HG02981 (cell line): ENCODE results near the gene CFAP45.

Experiments used
- ATAC-seq: cut with Tn5 transposase; IDR thresholded peaks from one replicate; pipeline ENCODE4 v1.9.1; 2021; ENCODE audit warnings: mild to moderate bottlenecking, moderate library complexity; ENCODE audit not compliant: unreplicated experiment

CFAP45 gene

DNA sequence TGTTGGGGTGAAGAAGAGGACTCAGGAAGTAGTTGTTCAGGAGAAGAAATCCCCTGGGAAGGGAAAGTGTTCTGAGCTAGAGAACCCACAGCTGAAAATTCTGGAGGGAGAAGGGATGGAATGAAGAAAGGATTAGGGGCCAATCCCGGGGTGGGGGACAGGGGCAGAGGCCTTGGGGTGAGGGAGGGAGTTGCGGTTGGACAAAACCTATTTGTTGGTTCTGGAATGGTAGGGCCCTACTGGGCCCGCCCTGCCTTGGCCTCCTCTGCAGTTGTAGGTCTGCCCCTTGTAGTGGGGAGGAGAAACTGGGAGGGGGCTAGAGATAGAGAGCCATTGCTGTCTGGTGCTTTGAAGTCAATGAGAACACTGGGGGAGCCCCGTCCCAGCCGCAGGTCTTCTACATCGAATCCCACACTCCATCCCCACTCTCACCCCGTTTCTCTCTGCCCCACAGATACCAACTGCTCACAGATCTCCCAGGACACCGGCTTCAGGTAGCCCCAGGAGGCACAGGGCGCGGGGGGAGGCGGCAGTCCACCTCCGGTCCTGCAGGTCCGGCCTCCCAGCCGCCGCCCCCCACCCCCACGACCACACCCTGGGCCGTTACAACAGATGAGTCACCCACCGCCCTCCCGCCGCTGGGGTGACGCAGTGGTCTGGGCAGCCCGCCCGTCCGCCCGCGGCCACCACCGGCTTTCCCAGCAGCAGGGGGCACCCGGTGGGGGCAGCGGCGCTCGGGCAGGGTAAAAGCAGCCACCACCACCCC is 24.2 kb upstream of the CFAP45 start:
- ATAC-seq = peak; percentile 5

DNA sequence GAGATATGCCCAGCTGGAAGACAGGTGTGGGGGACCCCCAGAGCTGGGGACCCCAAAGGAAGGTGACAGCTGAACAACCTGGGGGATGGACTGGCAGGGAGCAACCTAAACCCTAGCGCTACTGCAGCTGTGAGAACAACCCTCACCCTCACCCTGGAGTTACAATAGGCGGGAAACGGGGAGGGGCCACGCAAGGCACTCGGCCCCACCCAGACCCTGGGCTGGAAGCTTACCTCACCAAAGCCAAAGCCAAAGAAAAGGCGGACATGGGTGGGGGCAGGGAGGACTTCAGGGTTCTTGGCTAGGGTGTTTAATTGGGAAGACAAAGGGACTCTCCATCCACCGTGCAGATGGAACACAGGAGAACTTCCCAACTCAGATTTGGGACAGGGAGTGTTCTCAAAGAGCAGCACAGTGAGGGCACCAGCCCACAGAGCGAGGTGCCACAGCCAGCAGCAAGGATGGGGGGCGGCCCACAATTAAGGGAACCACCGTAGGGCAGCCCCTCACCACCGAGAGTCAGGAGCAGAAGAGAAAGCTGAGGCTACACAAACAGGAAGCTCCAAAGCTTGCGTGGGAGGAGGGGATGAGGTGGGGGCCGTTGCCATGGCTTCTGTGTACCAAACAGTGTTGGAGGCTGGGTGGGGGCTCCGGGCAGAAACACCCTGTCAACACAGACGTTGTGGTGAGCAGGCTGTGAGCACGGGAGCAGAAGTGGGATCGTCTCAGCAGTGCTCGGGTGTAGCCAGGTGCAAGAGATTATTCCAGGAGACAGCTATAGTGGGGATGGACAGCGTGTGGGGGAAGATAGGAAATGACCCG is 23.4 kb upstream of the CFAP45 start:
- peak; percentile 39 for ATAC-seq

DNA sequence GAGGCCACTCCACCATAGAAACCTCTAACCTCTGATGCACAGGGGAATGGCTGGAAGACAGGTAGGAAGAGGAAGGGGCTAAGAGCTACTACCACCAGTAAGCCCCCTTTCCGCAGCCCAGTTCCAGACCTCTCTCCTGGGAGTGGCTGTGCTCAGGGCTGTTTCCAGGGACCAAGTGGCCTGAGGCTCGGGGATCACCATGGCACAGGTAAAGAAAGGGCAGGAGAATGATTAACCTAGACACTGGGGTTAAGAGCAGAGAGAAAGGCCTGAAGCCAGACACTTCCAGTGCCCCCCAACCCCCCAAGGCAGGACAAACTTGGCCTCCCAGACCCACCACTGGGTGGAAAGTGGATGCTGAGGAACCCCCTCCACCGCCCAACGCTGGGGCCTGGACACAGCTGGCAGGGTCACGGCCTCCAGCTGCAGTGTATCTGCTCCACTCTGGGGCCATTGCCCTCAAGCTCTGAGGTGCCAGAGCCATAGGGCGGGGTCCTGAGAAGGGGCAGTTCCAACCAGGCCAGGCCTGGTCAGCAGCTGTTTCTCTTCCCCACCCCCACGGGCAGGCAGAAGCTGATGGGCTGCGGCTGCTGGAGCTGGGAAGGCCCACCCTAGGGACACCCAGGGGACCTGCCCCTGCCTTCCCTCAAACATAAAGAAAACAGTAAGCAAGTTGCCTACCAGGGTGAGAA is 22.7 kb upstream of the CFAP45 start:
- ATAC-seq = no peak

DNA sequence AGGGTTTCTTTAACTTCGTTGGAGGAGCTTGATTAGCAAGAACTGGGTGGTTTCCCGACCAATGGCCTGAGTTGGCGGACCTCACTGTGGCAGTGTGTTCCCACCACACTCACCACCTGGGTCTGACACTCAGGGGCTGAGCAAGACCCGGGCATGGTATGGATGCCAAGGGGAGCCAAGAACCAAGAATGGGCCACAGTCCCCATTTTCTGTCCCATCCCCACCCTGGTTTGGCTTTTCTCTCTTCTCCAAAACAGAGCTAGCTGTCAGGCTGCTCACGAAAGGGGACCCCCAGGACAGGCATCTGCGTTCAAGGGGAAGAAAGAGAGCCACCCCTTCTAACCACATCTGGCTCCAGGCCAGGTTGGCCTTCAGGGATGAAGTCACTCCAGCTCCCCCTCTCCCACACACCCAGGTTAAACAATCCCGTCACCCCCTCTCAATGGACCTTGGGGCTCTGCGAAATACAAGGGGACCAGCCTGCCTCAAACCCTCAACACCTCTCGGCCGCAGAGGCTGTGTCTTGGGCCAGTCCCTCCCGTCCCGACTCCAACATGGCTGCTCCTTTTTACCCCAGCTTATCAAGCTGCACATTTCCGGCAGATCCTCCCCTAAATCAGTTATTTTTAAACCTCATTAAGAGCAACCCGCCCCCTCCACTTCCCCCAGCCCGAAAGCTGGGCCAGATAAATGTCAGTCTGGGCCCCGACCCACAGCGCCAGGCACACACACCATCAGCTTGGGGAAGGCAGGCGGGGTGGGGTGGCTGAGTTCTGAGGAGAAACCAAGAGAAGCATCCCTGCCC is 21.9 kb upstream of the CFAP45 start:
- no peak for ATAC-seq

DNA sequence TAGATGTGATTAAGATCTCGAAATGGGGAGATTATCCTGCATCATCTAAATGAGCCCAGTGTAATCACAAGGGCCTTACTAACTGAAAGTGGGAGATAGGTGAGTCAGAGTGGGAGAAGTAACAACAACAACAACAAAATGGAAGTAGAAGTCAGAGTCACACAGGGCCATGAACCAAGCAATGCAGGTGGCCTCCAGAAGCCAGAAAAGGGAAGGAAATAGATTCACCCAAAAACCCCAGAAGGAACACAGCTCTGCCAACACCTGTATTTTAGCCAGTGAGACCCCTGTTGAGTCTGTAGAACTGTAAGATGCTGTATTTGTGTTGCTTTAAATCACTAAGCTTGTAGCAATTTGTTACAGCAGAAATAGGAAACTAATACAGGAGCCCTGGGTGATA is 21.3 kb upstream of the CFAP45 start:
- ATAC-seq = no peak

DNA sequence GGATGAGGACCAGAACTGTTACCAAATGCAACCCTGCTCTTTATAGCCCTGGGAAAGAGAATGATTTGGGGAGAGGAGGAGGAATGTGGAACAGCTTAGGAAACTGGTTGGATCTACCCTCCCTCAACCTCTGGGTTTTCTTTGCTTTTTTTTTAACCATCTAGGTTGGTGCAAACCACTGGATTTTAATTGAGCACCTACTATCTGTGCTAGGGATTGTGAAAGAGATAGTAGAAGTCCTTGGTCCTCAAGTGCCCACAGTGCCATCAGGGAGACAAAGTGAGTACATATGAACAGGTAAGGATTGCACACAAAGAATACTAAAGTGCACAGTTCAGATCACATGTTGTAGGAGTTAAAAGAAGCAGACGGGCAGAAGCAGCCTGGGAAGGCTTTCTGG is 20.7 kb upstream of the CFAP45 start:
- no peak for ATAC-seq

DNA sequence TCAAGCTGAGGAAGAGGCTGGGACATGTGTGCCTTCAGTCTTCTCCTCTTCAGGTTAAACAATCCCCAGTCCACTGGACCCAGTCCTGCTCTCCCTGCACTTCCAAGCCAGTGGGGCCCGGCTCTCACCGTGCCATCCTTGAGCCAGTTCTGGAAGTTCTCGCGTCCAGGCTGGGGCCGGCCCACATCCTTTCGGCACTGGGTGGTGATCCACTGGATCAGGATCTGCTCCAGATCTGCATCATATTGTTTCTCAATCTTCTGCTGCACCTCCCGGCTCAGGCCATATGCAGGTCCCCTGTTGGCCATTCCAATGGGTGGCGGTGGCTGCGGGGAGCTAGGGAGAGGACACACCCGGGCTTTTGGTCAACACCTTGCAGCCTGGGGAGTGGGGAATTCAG is 20.2 kb upstream of the CFAP45 start:
- no peak for ATAC-seq

GRCh38 chr1:159919236-159919865 is 19.4 kb upstream of the CFAP45 start:
- ATAC-seq = no peak

GRCh38 chr1:159918352-159919200 is 18.6 kb upstream of the CFAP45 start:
- no peak for ATAC-seq

GRCh38 chr1:159917533-159918351 is 17.8 kb upstream of the CFAP45 start:
- ATAC-seq = no peak

- ATAC-seq = no peak
Observed at GRCh38 chr1:159916242-159917051, 16.5 kb upstream of the CFAP45 start.

DNA sequence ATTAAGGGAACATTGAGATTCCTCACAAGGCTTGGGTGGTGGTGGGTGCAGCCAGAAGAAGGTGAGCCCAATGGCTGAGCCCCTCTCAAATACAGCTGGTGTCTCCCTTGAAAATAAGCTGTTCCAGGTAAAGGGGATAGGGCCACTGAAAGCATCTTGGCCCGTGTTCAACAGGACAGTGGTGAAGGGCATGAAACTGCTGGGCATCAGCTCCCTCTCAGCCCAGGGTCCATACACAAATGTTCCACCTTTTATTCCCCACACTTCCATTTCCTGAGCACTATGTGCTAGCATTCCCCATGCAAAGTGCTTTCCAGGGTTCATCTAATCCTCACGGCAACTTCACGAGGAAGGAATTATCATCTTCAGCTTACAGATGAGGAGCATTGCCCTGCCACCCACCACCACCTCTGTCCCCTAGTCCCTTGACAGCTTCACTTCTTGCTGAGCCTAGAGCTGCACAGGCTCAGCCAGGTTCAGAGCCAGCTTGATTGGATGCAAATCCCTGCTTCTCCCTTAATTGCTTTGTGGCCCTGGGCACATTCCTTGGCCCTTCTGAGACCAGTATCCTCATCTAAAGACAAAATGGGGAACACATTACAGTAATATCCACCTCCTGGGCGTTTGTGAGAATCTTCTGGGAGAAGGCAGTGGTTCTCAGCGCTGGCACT is 15.7 kb upstream of the CFAP45 start:
- no peak for ATAC-seq

DNA sequence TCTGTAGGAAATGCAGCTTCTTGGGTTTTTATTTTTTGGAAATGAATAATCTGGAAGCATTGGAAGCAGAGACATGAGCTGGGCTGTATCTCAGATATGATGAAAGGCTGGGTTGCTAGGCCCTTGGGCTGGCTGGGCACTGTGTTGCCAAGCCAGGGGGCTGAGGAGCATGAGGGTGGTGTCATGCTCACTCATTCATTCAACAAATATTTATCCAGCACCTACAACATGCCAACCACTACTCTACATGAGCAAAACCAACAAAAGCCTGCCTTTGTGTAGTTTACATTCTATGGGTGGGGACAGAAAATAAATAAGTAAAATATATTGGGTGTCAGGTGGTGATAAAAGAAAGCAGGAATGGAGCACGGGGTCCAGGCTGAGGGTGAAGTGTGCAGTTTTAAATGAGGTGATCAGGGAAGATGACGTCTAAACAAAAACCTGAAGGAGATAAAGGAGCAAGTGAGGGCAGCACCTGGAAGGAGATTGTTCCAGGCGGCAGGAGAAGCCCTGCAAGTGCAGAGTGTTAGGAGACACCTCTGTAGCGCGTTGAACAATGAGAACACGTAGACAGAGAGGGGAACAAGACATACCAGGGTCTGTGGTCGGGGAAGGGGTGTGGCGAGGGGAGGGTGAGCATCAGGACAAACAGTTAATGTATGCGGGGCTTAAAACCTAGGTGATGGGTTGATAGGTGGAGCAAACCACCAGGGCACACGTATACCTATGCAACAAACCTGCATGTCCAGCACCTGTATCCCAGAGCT is 14.5 kb upstream of the CFAP45 start:
- ATAC-seq = no peak

GRCh38 chr1:159913451-159914192 is 13.7 kb upstream of the CFAP45 start:
- ATAC-seq = no peak

- no peak for ATAC-seq
Observed at GRCh38 chr1:159911326-159912070, 11.5 kb upstream of the CFAP45 start.
